GM21723 (cell line): ENCODE measurements around the gene TOR4A.
"Not testable (repeated sequence)": the region's sequence is repeated elsewhere in the genome, so short reads cannot be mapped to it uniquely, and the experiment has no call there.

Experiments
- ATAC-seq: cut with Tn5 transposase; IDR thresholded peaks from one replicate; pipeline ENCODE4 v1.9.1; 2021; ENCODE audit warnings: mild to moderate bottlenecking, moderate library complexity; ENCODE audit not compliant: unreplicated experiment

Gene TOR4A

DNA sequence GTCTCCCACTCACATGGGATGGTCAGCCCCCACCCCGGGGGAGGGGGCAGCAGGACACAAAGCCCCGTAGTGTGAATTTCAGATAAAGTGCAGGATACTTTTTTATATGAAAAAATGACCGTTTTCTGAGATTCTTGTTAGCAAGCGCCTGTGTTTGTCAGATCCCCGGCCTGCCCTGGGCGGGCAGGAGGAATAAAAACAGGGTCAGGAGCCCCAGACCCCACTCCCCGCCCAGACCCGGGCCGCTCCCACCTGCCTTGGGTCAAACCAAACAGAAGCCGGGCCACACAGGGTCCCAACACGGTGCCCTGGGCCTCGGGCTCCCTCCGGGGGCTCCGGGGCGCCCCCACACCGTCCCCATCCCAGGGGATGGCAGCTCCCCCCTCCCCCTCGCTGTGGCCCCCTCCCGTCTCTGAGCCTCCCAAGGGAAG, 38.1 kb downstream of the TOR4A start:
- no peak for ATAC-seq

GRCh38 chr9:137316012-137316981, 38.8 kb downstream of the TOR4A start:
- ATAC-seq = no peak

- ATAC-seq = no peak
Observed at GRCh38 chr9:137317021-137317717, 39.6 kb downstream of the TOR4A start.

DNA sequence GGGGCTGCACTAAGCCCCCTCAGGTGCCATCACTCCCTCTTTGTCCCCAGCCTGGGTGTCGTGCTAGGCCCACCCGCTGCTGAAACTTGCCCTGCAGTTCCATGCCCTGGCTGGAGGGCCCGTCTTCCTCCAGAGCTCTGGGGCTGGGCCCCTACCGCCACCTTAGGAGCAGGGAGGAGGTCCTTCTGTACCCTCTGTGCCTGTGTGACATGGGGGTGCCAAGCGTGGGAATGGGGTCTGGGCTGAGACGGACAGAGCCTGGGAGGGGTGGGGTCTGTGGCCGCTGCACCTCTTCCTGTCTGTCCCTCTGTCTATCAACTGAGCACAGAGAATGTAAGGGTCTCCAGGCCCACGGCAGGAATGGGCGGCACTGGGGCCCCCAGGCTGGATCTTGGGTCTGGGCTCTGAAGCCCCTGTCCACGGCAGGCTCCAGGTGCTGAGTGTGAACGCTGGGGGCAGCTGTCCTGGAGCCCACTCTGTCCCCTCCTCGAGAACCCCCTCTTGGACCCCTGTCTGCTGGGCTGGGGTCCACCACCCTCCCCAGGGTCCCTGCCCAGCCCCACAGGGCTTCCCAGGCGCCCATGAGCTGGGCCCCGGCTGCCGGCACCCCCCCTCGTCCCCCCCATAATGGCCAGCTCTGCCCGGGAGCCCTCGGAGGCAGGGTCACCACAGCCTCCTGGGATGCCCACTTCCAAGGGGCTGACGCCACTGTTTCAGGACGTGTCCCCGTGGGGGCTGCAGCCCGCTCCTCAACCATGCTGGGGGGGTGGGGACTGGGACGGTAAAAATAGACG, 40.4 kb downstream of the TOR4A start:
- ATAC-seq = no peak

DNA sequence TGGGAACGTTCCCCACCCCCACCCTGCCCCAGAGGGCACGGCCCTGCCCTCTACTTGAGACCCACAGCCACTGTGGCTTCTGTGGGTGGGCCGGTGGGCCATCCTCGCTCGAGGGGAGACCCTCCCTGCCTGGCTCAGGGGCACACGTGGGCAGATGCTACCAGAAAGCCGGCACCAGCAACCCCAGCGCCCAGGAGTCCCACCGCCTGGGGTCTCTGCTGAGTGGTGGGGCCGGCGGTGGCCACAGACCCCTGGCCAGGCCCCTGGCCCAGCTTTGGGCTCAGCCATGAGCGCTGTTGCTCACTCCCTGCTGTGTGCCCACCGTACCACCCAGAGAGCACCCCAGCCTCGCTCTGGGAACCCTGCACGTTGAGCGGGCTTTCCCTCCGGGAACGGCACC, 41.1 kb downstream of the TOR4A start:
- no peak for ATAC-seq

DNA sequence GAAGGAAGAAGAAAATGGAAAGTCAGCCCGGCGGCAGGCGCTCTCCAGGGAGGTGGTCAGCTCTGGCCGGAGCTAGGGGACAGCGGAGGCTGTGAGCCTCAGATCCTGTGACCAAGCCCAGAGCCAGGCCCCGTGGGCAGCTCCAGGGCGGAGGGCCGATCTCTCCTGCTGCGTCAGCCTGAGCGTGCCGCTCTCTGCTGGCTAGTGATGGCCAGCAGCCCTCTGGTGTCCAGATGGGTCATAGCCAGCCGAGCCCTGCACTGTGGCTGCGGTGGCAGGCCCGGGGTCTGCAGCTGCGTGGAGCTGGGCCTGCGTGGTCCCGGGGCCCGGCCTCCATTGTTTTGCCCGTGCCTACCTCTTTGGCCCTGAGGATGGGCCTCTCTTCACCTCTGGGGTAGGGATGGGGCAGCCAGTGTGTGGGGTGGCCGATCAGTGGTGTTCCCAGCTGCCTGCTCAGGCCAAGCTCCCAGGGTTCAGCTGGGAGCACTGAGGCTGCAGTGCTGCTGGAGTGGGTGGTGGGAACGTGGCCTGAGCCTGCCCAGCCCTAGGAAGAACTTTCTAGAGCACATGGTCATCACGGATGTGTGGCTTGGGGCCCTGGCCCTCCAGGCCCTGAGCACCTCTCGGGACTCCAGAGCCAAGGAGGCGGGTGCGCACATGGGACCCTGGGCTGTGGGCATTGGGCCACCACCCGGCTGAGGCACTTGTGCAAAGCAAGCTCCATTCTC, 41.6 kb downstream of the TOR4A start:
- no peak for ATAC-seq

GRCh38 chr9:137319739-137320551, 42.4 kb downstream of the TOR4A start:
- ATAC-seq = no peak

DNA sequence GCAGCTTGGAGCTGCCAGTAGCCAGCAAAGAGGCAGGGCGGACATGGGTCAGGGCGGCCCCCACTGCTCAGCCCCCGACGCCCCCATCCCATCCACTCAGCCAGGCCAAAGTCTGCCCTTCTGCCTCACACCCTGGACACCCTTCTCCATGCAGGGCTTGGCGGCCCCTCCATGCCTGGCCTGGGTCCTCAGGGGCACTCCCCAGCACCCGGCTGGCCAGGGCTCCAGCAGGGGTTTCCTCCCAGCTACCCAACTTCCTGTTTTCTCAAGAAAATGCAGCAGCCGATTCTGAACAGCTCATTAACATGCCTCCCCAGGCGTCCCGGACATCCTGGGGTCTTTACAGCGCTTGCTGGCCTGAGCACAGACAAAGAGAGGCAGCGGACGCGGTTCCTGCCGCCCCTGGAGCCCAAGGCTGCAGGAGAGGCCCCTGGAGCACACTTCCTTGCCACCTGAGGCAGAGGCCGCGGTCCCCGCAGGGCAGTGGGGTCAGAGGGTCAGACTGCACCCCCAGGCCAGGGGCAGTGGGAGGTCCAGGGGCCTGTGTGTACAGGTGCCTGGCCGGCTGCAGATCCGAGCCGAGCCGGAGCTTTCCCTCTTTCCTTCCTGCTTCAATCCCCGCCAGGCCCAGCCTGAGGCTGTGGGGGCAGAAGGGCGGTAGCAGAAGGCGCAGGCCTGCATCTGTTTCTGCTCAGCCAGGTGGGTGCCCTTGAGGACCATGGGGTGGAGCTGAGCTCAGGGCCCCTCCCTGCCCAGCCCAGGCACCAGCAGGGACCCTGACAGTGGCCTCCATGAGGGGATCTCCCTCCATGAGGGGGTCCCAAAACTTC, 43.2 kb downstream of the TOR4A start:
- ATAC-seq = no peak

DNA sequence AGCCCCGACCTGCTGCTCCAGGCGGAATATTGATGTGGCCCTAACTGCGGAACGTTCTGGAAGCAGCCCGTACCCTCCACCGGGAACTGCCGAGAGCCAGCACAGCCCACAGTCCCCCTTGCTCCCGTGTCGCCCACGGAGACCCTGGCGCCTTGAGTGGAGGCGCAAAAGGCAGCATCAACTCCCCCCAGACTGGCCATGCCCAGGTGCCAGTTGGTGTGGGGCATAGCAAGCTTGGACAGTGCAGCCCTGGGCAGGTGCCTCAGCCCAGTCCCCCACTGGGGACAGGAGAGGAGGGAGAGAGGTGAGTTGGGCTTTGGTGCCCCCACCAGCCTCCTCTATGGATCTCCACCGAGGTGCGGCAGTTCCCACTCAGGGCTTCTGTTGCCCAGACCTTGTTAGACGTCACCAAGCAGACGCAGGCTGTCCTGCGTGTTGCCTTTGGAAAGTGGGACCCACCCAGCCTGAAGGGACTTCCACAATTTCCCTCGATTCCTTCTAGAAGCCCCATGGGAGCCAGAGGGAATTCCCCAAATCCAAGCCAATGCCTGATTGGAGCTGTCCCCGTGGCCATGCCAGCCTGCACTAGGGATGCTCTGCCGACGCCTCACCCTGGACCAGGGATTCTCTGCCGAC, 44.3 kb downstream of the TOR4A start:
- no peak for ATAC-seq

DNA sequence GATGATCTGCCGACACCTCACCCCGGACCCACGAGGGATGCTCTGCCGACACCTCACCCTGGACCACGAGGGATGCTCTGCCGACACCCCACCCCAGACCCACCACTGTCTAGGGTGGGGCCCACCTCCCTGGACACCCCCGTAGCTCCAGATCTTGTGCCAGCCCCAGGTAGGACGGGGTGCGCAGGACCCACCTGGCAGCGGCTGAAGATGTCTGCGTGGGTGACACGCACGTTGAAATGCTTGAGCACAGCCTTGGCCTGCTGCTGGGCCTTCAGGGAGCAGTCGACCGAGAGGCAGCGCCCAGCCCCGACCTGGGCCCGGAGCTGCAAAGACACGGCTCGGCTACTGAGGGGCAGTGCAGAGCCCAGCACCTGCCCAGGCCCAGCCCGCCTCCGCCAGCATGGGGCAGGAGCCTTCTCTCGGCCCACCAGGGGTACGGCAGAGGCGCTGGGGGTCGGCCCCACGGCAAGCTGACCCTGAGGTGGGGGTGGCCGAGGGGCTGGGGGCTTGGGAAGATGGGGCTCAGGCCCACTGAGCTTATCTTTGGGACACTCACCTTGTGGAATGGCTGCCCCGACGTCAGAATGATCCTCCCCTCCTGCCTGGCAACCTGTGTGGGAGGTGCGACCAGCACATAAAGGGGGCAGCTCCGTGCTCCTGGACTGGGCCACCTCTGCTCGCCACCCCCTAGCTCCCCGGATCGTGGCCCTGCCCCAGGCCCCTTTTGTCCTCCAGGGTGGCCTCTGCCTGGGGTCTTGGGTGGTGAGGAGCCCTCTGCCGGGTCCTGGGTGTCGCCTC, 46.2 kb downstream of the TOR4A start:
- no peak for ATAC-seq

GRCh38 chr9:137325124-137325523, 47.6 kb downstream of the TOR4A start:
- ATAC-seq = no peak

GRCh38 chr9:137325799-137326198, 48.3 kb downstream of the TOR4A start:
- no peak for ATAC-seq

DNA sequence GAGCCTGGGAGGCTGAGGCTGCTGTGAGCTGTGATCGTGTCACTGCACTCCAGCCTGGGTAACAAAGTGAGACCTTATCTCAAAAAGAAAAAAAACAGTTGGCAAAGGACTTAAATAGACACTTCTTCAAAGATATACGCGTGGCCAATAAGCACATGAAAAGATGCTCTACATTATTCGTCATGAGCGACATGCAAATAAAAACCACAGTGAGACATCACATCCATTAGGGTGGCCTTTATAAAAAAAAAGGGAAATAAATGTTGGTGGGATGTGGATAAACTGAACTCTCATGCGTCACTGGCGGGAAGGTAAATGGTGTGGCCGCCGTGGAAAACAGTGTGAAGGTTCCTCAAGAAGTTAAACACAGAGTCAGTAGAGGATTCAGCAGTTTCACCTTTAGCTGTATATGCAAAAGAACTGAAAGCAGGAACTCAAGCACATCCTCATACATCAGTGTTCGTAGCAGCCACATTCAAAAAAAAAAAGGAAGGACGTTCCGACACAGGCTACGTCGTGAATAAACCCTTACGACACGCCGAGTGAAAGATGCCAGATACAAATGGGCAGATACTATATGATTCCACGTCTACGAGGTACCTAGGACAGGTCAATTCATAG, 49.0 kb downstream of the TOR4A start:
- no peak for ATAC-seq

DNA sequence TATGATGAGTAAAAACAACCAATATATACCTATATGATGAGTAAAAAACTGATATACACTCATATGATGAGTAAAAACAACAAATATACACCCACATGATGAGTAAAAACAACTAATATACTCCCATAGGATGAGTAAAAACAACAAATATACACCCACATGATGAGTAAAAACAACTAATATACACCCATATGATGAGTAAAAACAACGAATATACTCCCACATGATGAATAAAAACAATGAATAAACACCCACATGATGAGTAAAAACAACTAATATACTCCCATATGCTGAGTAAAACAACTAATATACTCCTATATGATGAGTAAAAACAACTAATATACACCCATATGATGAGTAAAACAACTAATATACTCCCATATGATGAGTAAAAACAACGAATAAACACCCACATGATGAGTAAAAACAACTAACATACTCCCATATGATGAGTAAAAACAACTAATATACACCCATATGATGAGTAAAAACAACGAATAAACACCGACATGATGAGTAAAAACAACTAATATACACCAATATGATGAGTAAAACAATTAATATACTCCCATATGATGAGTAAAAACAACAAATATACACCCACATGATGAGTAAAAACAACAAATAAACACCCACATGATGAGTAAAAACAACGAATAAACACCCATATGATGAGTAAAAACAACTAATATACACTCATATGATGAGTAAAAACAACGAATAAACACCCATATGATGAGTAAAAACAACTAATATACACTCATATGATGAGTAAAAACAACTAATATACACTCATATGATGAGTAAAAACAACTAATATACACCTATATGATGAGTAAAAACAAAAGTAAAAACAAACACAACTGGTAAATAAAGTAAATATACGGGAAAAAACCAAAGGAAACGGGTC, 50.4 kb downstream of the TOR4A start:
- not testable (repeated sequence) for ATAC-seq

- ATAC-seq = not testable (repeated sequence)
Observed at GRCh38 chr9:137329590-137329989, 52.1 kb downstream of the TOR4A start.

DNA sequence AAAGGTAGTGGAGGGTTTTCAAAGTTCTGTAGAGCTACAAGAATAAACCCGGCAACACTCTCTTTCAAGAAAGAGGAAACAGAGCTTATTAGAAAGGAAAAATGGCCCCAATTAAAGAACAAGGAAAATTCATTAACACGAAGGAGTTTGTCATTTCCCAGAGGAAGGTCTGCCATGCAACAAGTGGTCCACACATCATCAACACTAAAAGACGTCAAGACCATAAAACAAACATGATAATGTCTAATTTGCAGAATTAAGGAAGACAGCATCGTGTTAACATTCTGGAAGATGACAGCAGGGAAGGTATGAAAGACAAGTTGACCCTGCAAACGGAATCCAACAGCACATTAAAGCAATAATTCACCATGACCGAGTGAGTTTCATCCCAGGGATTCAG, 53.2 kb downstream of the TOR4A start:
- ATAC-seq = no peak
